Measurements from ENCODE around the gene TMSB4X. TPM values are rescaled to one million over a fixed set of nuclear protein-coding genes. Genes with fewer than 3 reads are reported as not detected.
"Not testable (repeated sequence)": the region's sequence is repeated elsewhere in the genome, so short reads cannot be mapped to it uniquely, and the experiment has no call there.

TMSB4X gene
- total RNA-seq, 2 experiments from 2014 or later = 10,813 to 11,021 TPM

DNA sequence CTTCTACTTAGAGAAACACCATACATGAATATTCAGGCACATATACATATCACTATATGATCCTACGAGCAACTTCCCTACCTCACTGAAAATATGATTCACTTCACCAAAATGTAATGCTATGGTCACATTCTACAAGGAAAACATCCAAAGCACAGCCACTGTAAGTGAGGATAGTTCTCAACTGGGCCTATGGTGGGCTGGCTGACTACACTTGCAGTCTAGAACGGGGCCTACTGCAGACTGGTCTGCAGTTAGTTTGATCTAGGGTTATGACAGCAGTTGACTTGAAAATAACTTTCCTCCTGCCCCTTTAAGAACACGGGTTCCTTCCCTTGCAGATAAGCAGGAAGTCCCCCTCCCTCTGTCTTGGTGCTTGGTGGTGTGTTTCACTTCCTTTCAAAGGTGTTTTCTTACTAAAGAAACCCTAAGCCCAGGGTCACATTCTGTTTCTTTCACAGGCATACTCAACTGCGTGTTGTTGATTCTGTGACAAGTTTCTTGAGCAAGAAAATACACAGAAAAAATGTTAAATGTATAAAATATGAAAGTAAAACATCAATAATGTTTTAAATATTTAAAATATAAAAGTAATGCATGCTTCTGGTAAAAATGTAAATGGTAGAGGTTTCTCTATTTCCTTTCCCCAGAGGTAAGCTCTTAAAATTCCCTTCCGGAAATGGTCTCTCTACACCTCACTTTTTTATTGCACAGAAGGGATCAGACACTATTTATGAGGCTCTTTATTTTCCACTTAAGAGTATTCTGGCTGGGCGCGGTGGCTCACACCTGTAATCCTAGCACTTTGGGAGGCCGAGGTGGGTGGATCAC lies 18.0 kb upstream of the TMSB4X start:
- H3K9me3 Mint-ChIP-seq = no peaks in the 10 kb centered on the region
- H3K4me1 Mint-ChIP-seq = peaks cover 73% of the 10 kb centered on the region
- H3K4me3 Mint-ChIP-seq = peak overlapping the region; percentile 80
- POLR2A ChIA-PET = interaction anchor here (0.7 to 17.2 kb wide), 13 partner anchors 8 to 778 kb away, joined by 3 to 1343 read pairs (median 8); partner anchors contain the start of genes OFD1, TMSB4X and TRAPPC2
- peak overlapping the region; percentile 99 for H3K27ac Mint-ChIP-seq
- no peaks in the 10 kb centered on the region for H3K36me3 Mint-ChIP-seq (ENCODE audit: low read depth)
- peak; percentile 70 for DNase-seq
- no peaks in the 10 kb centered on the region for H3K27me3 Mint-ChIP-seq
- CTCF ChIA-PET = interaction anchor here (0.8 to 14.9 kb wide), 6 partner anchors 10 to 133 kb away, joined by 3 to 273 read pairs (median 11); partner anchors contain the start of gene TMSB4X

- Mint-ChIP-seq H3K27ac (peak overlapping the region; percentile 99), H3K27me3 (no peaks in the 10 kb centered on the region), H3K36me3 (ENCODE audit: low read depth) (no peaks in the 10 kb centered on the region), H3K9me3 (no peaks in the 10 kb centered on the region), H3K4me1 (peaks cover 68% of the 10 kb centered on the region), H3K4me3 (peak overlapping the region; percentile 69)
- ChIA-PET POLR2A (interaction anchor here (0.7 to 17.2 kb wide), 11 partner anchors 9 to 777 kb away, joined by 3 to 1343 read pairs (median 8); partner anchors contain the start of genes OFD1, TMSB4X and TRAPPC2), CTCF (interaction anchor here (1.1 to 14.9 kb wide), 5 partner anchors 9 to 132 kb away, joined by 4 to 273 read pairs (median 11); partner anchors contain the start of gene TMSB4X)
- no peak for DNase-seq
Measured at GRCh38 chrX:12958059-12958458, 16.9 kb upstream of the TMSB4X start.

DNA sequence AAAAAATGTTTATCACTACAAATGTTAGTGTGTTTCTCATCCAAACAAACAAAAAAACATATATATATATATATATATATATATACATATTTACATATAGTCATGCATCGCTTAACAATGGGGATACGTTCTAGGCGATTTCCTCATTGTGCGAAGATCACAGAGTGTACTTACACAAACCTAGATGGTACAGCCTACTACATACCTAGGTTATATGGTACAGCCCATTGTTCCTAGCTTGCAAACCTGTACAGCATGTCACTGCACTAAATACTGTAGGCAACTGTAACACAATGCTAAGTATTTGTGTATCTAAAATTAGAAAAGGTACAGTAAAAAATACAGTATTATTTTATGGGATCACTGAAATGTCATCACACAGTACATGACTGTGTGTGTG lies 16.4 kb upstream of the TMSB4X start:
- H3K27me3 Mint-ChIP-seq = no peaks in the 10 kb centered on the region
- peak overlapping the region; percentile 99 for H3K27ac Mint-ChIP-seq
- H3K36me3 Mint-ChIP-seq (ENCODE audit: low read depth) = no peaks in the 10 kb centered on the region
- peaks cover 64% of the 10 kb centered on the region for H3K4me1 Mint-ChIP-seq
- CTCF ChIA-PET = interaction anchor here (1.1 to 14.9 kb wide), 3 partner anchors 9 to 132 kb away, joined by 4 to 273 read pairs (median 17); no protein-coding TSS in a partner anchor
- no peak for DNase-seq
- no peak overlapping the region for H3K4me3 Mint-ChIP-seq
- H3K9me3 Mint-ChIP-seq = no peaks in the 10 kb centered on the region
- POLR2A ChIA-PET = interaction anchor here (1.2 to 17.2 kb wide), 9 partner anchors 9 to 776 kb away, joined by 3 to 1343 read pairs (median 12); partner anchors contain the start of genes OFD1, TMSB4X and TRAPPC2

GRCh38 chrX:12961196-12961718 lies 13.7 kb upstream of the TMSB4X start:
- Mint-ChIP-seq H3K27me3 (no peaks in the 10 kb centered on the region), H3K4me3 (no peak overlapping the region), H3K27ac (peak overlapping the region; percentile 77), H3K4me1 (peaks cover 56% of the 10 kb centered on the region), H3K36me3 (ENCODE audit: low read depth) (no peaks in the 10 kb centered on the region), H3K9me3 (no peaks in the 10 kb centered on the region)
- CTCF ChIA-PET = interaction anchor here (1.6 kb wide), 1 partner anchor 14 kb away, joined by 3 read pairs; no protein-coding TSS in a partner anchor
- POLR2A ChIA-PET = interaction anchor here (0.7 to 17.2 kb wide), 3 partner anchors 11 to 15 kb away, joined by 3 to 1343 read pairs (median 3); partner anchors contain the start of gene TMSB4X
- DNase-seq = no peak

DNA sequence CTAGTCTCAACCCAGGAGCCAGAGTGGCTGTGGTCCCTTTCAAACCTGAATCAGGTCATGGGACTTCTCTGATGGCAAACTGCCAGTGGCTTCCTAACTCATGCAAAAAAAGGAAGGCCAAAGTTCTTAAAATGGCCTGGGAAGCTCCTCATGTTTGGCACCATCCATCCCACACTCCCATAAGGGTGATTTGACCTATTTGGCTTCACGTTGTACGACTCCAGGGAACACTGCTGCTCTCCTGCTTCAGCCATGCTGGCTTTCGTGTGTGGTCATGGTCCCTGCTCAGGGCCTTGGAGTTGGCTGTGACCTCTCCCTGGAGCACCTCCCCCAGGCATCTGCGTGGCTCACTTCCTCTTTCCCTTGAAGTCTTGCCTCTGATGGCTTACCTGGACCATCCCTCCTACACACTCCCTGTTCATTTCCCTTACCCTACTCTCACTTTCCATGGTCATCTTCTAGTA lies 12.8 kb upstream of the TMSB4X start:
- H3K27me3 Mint-ChIP-seq = no peaks in the 10 kb centered on the region
- ChIA-PET CTCF (interaction anchor here (1.6 kb wide), 1 partner anchor 15 kb away, joined by 3 read pairs; no protein-coding TSS in a partner anchor), POLR2A (interaction anchor here (17.2 kb wide), 1 partner anchor 14 kb away, joined by 1343 read pairs; the partner anchor contains the start of gene TMSB4X)
- H3K36me3 Mint-ChIP-seq (ENCODE audit: low read depth) = no peaks in the 10 kb centered on the region
- no peak overlapping the region for H3K4me3 Mint-ChIP-seq
- peaks cover 58% of the 10 kb centered on the region for H3K4me1 Mint-ChIP-seq
- peak overlapping the region; percentile 77 for H3K27ac Mint-ChIP-seq
- no peak for DNase-seq
- no peaks in the 10 kb centered on the region for H3K9me3 Mint-ChIP-seq

GRCh38 chrX:12963210-12963850 lies 11.6 kb upstream of the TMSB4X start:
- H3K9me3 Mint-ChIP-seq; POLR2A ChIA-PET; H3K4me3 Mint-ChIP-seq; DNase-seq; H3K36me3 Mint-ChIP-seq (ENCODE audit: low read depth); H3K27me3 Mint-ChIP-seq; H3K27ac Mint-ChIP-seq; CTCF ChIA-PET: not testable (repeated sequence)
- H3K4me1 Mint-ChIP-seq = peaks cover 60% of the 10 kb centered on the region

DNA sequence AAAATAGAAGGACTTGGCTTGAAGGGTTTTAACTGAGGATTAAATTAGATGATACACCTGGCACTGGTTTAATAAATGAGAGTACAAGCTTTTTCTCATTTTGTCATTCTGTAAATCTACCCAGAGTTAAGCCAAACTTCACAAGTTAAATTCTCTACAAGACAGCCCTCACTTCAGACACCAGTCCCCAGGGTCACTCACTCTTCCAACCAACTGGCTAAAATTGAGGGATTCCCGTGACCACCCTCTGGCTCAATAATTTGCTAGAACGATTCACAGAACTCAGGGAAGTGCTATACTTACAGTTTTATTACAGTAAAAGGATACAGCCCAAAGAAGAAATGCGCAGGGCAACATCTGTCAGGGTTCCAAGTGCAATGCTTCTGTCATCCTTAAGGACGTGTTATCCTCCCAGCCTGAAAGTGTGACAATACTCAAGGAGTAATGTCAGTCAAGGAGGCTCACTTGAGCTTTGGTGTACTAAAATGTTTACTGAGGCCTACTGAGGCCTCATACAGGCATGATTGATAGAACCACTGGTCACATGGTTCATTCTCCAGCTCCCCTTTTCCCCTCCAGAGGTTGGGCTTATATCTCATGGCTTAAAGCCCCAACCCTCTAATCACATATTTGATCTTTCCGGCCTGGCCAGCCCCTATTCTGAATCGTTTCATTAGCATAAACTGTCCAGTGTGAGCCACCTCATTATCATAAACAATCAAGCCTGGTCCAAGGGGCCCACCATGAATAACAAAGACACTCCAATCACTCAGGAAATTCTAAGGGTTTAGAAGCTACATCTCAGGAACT lies 9.6 kb upstream of the TMSB4X start:
- Mint-ChIP-seq H3K27me3 (no peaks in the 10 kb centered on the region), H3K36me3 (ENCODE audit: low read depth) (no peaks in the 10 kb centered on the region), H3K27ac (peak overlapping the region; percentile 46), H3K9me3 (no peaks in the 10 kb centered on the region), H3K4me3 (no peak overlapping the region), H3K4me1 (peaks cover 63% of the 10 kb centered on the region)
- ChIA-PET CTCF (interaction anchor here (1.5 to 3.4 kb wide), 3 partner anchors 14 to 127 kb away, joined by 3 to 15 read pairs (median 8); no protein-coding TSS in a partner anchor), POLR2A (interaction anchor here (8.3 to 25.0 kb wide), 3 partner anchors 11 to 119 kb away, joined by 94 to 1502 read pairs (median 1343); partner anchors contain the start of gene TMSB4X)
- no peak for DNase-seq

DNA sequence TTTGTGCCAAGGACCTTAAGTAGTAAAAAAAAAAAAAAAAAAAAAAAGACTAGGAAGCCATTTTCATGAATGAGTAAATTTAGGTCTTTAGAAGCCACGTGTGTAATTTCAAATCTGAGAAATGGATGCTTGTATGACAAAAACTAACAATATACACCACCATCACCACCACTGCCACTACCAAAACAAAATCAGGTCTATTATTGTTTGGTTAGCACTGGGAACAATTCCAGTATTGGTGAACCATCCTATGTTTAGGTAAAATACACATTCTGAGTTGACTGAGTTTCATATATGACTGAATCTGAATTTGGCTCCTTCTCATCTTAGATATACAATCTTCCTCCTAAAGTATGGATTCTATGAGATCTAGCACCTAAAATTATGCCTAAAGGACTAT lies 8.8 kb upstream of the TMSB4X start:
- peaks cover 63% of the 10 kb centered on the region for H3K4me1 Mint-ChIP-seq
- ChIA-PET POLR2A (interaction anchor here (0.6 to 25.0 kb wide), 4 partner anchors 12 to 119 kb away, joined by 3 to 1502 read pairs (median 718); partner anchors contain the start of gene TMSB4X), CTCF (interaction anchor here (1.5 to 3.4 kb wide), 4 partner anchors 8 to 126 kb away, joined by 3 to 15 read pairs (median 6); no protein-coding TSS in a partner anchor)
- DNase-seq = no peak
- H3K27me3 Mint-ChIP-seq = no peaks in the 10 kb centered on the region
- no peaks in the 10 kb centered on the region for H3K36me3 Mint-ChIP-seq (ENCODE audit: low read depth)
- H3K27ac Mint-ChIP-seq = peak overlapping the region; percentile 94
- H3K9me3 Mint-ChIP-seq = no peaks in the 10 kb centered on the region
- H3K4me3 Mint-ChIP-seq = no peak overlapping the region

DNA sequence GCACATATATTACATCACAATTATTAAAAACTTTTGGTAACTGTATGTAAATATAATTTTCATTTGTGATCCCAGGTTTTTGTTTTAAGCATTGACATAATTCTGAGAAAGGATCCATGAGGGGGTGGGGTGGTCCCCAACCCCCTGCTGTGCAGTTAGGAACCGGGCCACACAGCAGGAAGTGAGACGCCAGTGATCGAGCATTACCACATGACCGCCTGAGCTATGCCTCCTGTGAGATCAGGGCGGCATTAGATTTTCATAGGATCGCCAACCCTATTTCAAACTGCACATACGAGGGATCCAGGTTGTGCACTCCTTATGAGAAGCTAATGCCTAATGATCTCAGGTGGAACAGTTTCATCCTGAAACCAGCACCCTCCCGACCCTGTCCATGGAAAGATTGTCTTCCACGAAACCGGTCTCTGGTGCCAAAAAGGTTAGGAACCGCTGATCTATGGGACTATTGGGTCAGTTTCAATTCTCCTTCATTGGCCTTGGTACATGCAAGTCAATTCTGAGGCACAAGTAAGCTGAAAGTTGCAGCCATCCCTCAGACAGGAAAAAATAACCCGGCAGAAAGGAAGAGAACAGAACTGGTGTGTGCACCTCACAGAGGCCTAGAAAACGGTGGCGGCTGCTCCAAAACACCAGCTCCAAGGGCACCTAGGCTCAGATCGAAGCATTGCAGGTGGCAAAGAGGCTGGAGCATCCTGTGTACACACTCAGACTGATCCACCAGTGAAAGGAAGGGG lies 7.0 kb upstream of the TMSB4X start:
- ChIA-PET POLR2A (interaction anchor here (0.7 to 25.0 kb wide), 8 partner anchors 10 to 767 kb away, joined by 3 to 1502 read pairs (median 51); partner anchors contain the start of genes OFD1, TMSB4X and TRAPPC2), CTCF (interaction anchor here (1.1 to 5.2 kb wide), 6 partner anchors 10 to 124 kb away, joined by 4 to 44 read pairs (median 10); no protein-coding TSS in a partner anchor)
- H3K4me3 Mint-ChIP-seq = peak overlapping the region; percentile 63
- H3K9me3 Mint-ChIP-seq = no peaks in the 10 kb centered on the region
- H3K27ac Mint-ChIP-seq = peak overlapping the region; percentile 94
- H3K36me3 Mint-ChIP-seq (ENCODE audit: low read depth) = peaks cover 5% of the 10 kb centered on the region
- DNase-seq = peak; percentile 48
- H3K4me1 Mint-ChIP-seq = peaks cover 55% of the 10 kb centered on the region
- no peaks in the 10 kb centered on the region for H3K27me3 Mint-ChIP-seq

DNA sequence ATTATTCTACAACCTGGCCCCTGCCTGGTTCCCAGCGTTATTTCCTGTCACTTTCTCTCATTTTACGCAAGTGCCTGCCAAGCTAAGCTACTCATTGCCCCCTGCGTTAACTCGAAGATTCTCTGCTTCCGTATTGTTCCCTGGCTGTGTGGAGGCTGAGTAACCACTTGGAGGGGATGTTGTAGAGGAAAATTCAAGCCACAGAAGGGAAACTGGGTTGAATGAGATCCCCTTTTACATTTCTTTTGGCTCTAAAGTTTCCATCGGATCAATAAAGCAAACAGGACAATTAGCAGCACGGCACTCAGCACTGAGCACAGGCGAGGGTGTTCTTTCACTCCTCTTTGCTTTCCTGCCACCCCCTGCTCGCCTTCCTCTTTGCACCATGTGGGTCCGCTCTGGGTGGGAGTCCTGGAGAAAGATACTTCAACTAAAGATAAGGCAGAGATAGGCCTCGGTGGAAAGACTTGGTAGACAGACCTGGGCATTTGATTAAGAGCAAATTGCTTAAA lies 4.2 kb upstream of the TMSB4X start:
- peaks cover 49% of the 10 kb centered on the region for H3K4me1 Mint-ChIP-seq
- peaks cover 19% of the 10 kb centered on the region for H3K36me3 Mint-ChIP-seq (ENCODE audit: low read depth)
- ChIA-PET CTCF (interaction anchor here (0.7 to 14.0 kb wide), 8 partner anchors 8 to 676 kb away, joined by 3 to 210 read pairs (median 8); no protein-coding TSS in a partner anchor), POLR2A (interaction anchor here (0.7 to 25.0 kb wide), 8 partner anchors 7 to 517 kb away, joined by 3 to 1502 read pairs (median 104); partner anchors contain the start of gene TMSB4X)
- no peaks in the 10 kb centered on the region for H3K27me3 Mint-ChIP-seq
- DNase-seq = peak; percentile 62
- H3K4me3 Mint-ChIP-seq = peak overlapping the region; percentile 85
- H3K9me3 Mint-ChIP-seq = no peaks in the 10 kb centered on the region
- peak overlapping the region; percentile 97 for H3K27ac Mint-ChIP-seq

Measured in activated CD4-positive, alpha-beta memory T cell treated with anti-CD3 and anti-CD28 coated beads, Interleukin-2, amount 10 ng/mL, durations not matched to agents 7 days and 5 days (primary cell).